Measurements from ENCODE around the gene MAK. TPM values are rescaled to one million over a fixed set of nuclear protein-coding genes. Genes with fewer than 3 reads are reported as not detected.

Gene MAK
- total RNA-seq, 1 experiment from 2014 or later, result 0.07 TPM

GRCh38 chr6:10722820-10723566, 115.3 kb downstream of the MAK start, which contains the start of gene TMEM14C (continued):
- TF ChIP-seq ERG (CRISPR knock-in tag; IDR thresholded peaks at IDR 0.05) (no peak), NFATC4 (CRISPR knock-in tag; IDR thresholded peaks at IDR 0.05) (no peak), SOX15 (CRISPR knock-in tag; IDR thresholded peaks at IDR 0.05) (no peak), EMX1 (CRISPR knock-in tag; IDR thresholded peaks at IDR 0.05) (no peak), USF2 (CRISPR knock-in tag; IDR thresholded peaks at IDR 0.05) (peak; percentile 87), MAX (CRISPR knock-in tag; IDR thresholded peaks at IDR 0.05) (peak; percentile 91), PRDM15 (CRISPR knock-in tag; IDR thresholded peaks at IDR 0.05) (no peak), RORB (CRISPR knock-in tag; IDR thresholded peaks at IDR 0.05) (no peak), TP53 (CRISPR knock-in tag; IDR thresholded peaks at IDR 0.05) (no peak), TEAD4 (CRISPR knock-in tag; IDR thresholded peaks at IDR 0.05) (no peak), HMGXB4 (CRISPR knock-in tag; IDR thresholded peaks at IDR 0.05) (0 out of 2 replicates have a peak, but pooled peaks have one; percentile 50), CTCF (IDR thresholded peaks at IDR 0.05) (no peak), FOXK1 (CRISPR knock-in tag; IDR thresholded peaks at IDR 0.05) (peak; percentile 79), USF1 (CRISPR knock-in tag; IDR thresholded peaks at IDR 0.05) (peak; percentile 88), E2F4 (CRISPR knock-in tag; IDR thresholded peaks at IDR 0.05; ENCODE audit: borderline replicate concordance, low read depth) (no peak), ZBTB43 (CRISPR knock-in tag; IDR thresholded peaks at IDR 0.05) (peak; percentile 82; the same call in 1 of the 2 replicates), ZNF532 (CRISPR knock-in tag; IDR thresholded peaks at IDR 0.05; ENCODE audit: borderline replicate concordance) (no peak), ZNF671 (CRISPR knock-in tag; IDR thresholded peaks at IDR 0.05) (no peak), FOXP1 (CRISPR knock-in tag; IDR thresholded peaks at IDR 0.05; ENCODE audit: borderline replicate concordance) (peak; percentile 80; the same call in 1 of the 2 replicates), PRRX2 (CRISPR knock-in tag; IDR thresholded peaks at IDR 0.05) (no peak)

Data from WTC11 (cell line).